SIG-M5 (cell line): Measurements from ENCODE around the gene CFAP70.

ENCODE experiments used
- DNase-seq: peaks from one replicate; lab custom pipeline; 2025; lab: John Stamatoyannopoulos, UW

Gene CFAP70

DNA sequence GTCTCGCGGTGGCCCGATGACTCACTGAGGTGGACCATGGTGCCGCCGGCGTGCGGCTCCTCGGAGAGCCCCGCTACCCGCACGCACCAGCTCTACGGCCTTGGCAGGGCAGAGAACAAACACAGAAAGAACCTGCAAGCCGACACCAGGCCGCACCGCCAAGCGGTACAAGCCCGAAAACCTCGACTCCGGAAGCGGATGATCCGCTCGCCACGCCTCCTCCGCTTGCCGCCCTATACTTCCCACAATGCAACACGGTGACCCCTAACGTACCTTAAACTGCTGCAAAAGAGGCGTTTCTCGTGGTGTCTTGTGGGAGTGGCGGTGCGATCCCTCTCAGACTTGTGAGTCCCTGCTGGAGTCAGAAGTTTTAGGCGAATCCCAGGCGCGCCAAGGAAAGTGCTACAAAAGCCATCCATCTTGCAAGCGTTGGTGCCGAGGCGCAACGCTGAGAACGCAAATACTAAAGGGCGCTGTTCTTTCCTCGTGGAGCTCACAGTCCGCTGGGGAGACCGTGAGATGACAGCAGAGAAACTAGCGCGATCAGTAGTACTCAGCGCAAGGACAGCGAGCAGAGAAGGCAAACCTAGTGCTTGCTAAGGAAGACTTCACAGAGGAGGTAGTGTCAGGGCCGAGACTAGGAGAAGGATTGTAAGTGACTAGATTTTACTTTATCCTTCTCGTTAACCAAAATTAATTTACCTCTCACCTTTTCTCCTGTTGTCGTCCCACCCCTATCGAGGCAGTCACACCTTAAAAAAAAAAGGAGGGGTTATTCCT lies 106.0 kb downstream of the CFAP70 start, which contains the start of gene MRPS16:
Gene MRPS16 (minus strand): TSS at position 200 of the 780 bp plus-strand sequence. CDS start 162 bp downstream, at position 38.
- peak; percentile 86 for DNase-seq

GRCh38 chr10:73251683-73252444 lies 106.8 kb downstream of the CFAP70 start:
- DNase-seq, result no peak

DNA sequence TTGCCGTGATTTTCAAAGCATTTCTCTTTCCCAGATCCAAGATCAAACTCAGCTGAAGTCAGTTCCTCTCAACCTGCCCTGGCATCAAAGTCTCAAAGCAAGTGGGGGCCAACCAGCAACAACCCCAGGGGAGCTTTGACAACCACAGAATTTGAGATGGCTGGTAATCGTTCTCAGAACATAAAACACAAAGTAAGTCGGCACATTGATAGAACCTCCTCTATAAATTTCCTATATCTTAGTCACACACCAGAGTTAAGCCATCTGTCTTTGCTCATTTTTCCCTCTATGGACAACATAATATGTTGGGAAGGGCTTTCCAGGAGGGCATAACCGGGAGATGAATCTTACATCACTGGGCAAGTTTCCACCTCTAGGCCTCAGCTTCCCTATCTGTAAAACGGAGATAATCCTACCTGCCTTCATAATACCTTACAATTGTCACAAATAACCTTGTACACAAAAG lies 110.4 kb downstream of the CFAP70 start:
- DNase-seq, result no peak

GRCh38 chr10:73247509-73248258 lies 111.0 kb downstream of the CFAP70 start:
- DNase-seq, result no peak

DNA sequence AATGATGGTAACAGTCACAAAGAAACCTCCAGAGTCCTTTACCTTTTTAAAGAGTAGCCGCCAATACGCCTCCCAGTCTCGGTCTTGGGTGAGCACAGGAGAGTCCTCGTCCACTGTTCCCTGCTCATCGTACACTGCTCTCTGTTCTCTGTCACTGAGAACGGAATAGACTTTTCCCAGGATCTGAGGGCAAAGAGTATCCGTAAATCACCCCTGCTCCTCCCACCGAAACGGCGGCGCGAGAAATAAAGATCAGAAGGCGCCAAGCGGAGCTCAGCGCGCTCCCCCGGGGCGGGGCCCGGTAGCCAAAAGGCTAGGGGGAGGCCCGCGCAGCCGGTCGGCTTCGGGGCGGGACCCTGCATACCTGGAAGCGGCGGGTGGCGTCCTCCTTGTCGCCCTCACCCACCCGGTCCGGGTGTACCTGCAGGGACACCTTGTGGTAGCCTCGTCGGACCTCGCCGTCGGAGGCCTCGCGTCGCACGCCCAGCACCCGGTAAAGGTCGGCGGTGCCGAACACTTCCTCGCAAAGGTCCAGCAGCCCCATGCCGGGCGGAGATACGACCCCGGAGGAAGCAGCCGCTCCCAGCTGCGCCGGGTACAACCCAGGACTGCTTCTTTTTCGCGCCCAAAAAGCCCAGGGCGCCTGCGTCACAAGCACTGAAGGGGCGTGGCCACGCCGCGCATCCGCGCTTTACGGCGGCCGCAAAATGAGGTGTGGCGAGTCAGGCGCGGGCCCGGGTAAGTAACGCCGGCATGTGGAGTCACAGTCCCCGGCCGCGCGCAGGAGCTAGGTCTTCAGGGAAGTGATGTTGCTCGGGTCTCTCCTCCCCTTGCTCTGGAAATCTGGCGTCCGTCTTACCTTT lies 111.8 kb downstream of the CFAP70 start, which contains the start of gene DNAJC9:
Gene DNAJC9 (minus strand): TSS at position 610 of the 863 bp plus-strand sequence. CDS start 66 bp downstream, at position 544.
- DNase-seq, result peak; percentile 62

DNA sequence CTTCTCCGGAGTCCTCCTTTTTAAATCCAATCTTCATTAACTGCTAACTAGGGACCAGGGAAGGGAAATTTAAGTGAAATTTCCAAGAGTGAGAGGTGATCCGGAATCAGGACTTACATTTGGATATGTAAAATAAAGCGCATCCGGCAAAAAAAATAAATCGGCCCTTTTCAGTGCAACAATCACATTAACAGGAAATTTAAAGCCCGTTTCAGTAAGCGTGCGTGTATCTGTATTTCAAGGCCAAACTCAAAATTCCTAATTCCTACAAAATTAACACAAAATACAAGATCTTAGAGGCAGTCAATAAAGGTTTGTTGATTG lies 112.4 kb downstream of the CFAP70 start:
- DNase-seq, result no peak

DNA sequence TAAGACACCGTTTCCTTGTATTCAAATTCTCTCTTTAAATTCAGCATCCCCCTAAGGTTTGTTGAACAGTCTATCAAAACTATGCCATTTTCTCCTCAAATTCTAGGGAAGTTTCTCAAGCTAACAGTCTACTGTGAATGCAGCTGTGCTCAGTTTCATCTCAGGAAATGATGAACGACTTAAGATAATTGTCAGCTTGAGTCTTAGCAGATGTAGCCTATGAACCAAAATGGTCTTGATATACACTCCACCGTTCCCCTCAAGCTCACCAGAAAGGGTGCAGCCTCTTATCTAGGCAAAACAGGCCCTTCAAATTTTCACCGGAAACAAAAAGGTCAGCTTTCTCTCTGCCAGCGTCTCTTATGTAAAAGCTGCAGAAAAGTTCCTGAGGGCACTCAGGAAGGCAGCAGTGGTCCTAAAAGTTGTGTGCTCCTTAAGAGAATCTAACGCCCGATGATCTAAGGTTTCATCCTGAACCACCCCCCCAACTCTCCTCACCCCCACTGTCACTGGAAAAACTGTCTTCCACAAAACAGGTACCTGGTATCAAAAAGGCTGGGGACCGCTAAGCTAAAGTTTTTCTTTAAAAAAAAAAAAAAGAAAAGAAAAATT lies 113.7 kb downstream of the CFAP70 start:
- DNase-seq, result no peak

- DNase-seq, result no peak
These were observed 118.8 kb downstream of the CFAP70 start for GRCh38 chr10:73239908-73240307.

DNA sequence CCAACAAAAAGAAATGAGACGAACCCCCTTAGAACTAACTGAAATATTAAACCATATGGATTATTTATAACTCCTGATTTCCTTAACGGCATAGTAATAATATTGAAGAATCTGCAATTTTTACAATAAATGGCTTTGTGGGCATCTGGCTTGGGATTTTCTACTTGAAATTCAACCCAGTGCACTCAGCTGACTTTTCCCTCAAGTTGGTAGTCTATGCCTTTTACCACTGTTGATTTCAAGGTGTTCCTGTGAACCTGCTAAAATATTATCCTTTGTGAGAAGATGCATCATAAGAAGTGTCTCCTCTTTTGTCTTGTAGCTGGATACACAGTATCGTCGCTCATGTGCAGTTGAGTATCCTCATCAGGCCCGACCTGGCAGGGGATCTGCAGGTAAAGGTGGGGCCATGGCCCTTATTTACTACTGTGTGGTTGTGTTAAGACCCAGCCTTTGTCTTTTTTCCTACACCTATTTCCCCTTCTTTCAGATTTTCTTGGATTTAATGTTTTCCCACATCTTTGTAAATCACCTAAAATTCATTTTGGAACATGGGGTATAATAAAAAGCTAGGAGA lies 119.6 kb downstream of the CFAP70 start:
- no peak for DNase-seq

DNA sequence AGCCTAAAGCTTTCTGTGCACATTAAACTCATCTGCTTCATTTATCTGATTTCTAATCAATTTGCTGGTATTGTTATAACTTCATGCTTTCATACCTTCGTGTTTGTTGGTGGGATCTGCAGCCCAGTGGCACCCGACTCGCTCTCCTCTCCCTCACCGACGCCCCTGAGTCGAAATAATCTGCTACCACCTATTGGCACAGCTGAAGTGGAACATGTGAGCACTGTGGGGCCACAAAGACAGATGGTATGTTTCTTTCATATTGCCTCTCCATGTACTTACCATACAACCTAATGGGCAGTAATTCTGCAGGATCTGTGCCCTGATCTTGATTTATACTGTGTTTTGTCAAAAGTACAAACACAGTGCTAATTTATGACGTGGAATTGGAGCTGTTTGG lies 124.0 kb downstream of the CFAP70 start:
- no peak for DNase-seq

DNA sequence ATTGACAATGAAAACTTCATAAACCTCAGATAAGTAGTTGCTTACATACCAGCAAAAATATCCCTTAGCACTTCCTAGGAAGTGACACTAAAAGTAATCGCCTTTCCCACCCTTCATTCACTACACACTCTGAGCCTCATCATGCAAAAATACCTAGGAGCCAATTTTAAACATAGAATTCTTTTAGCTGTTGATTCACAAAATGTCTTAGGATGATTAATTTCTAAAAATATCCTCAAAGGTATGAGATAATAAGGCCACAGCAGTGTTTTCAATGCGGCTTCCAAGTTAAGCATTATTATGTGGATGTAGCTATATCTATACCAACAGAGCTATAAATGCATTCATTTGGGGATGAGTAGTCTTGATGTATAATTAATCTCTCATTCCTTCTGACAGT lies 124.8 kb downstream of the CFAP70 start:
- DNase-seq, result no peak

DNA sequence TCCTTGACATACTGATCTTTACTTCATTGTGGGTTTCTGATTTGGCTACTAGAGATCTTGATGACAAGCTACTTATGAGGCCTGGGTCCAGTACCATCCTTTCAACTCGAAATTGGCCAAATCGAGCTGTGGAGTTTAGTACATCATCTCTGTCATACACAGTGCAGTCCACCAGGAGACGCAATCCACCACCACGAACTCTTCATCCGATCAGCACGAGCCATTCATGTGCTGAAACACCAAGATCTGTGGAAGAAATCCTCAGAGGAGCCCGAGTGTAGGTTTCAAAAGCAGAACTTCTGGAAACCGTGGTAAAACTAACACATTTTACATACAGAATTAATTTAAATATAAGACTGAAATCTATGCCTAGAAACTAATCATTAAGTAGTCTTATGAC lies 125.8 kb downstream of the CFAP70 start:
- no peak for DNase-seq

- DNase-seq, result no peak
These were observed 129.1 kb downstream of the CFAP70 start for GRCh38 chr10:73229567-73229966.

- DNase-seq, result no peak
These were observed 130.4 kb downstream of the CFAP70 start for GRCh38 chr10:73228247-73228646.

GRCh38 chr10:73226663-73227062 lies 132.0 kb downstream of the CFAP70 start:
- no peak for DNase-seq

- no peak for DNase-seq
These were observed 133.1 kb downstream of the CFAP70 start for GRCh38 chr10:73225518-73225917.

GRCh38 chr10:73220989-73221388 lies 137.7 kb downstream of the CFAP70 start:
- DNase-seq, result no peak

DNA sequence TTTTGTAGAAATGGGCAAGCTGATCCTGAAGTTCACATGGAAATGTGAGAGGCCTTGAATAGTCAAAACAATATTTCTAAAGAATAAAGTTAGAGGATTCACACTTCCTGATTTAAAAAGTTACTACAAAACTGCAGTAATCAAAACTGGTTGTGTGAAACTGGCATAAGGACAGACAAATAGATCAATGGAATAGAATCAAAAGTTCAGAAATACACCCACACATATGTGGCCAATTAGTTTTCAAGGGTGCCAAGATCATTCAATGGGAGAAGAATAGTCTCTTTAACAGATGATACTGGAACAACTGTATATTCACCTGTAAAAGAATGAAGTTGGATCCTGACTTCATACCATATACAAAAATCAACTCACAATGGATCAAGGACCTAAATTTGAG lies 139.3 kb downstream of the CFAP70 start:
- DNase-seq, result no peak

GRCh38 chr10:73218431-73219191 lies 140.1 kb downstream of the CFAP70 start:
- no peak for DNase-seq

DNA sequence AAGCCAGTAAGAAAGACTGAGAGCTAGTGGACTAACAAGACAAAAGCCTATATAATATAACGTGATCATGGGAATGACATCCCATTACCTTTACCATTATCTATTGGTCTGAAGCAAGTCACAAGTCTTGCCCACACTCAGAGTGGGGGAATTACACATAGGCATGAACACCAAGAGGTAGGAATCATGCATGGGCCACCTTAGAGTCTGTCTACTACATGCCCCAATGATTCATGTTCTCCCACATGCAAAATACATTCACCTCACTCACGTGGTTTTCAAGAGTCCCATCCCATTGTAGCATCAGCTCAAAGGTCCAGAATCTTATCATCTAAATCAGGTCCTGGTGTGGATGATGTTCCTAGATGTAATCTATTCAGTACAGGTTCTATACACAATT lies 141.0 kb downstream of the CFAP70 start:
- DNase-seq, result no peak
